ENCODE measurements around the gene PRPF18.

- TF ChIP-seq EZH2 (IDR thresholded peaks at IDR 0.05; ENCODE audit: borderline replicate concordance, low read depth, low read length, severe bottlenecking) (no peak), CTCF (IDR thresholded peaks at IDR 0.05; ENCODE audit: borderline replicate concordance, extremely low read depth, low read length, poor library complexity, severe bottlenecking) (no peak)
Observed at GRCh38 chr10:13593535-13593934, 6.8 kb downstream of the PRPF18 start.

Data from DND-41 (cell line).